SK-N-SH (cell line): ENCODE measurements around the gene CASZ1.

Experiments used
- ELF1 ChIP-seq: IDR thresholded peaks from 2 replicates; pipeline ENCODE4 v1.4.0; 2012
- FOXJ3 ChIP-seq: sonication (generic); formaldehyde crosslinking; IDR thresholded peaks from 2 replicates; pipeline ENCODE4 v1.5.1; 2020; ENCODE audit warnings: mild to moderate bottlenecking, missing genetic modification reagents
- FOXM1 ChIP-seq: IDR thresholded peaks from 2 replicates; pipeline ENCODE4 v1.4.0; 2012; ENCODE audit warnings: low read depth, mild to moderate bottlenecking
- GABPA ChIP-seq: IDR thresholded peaks from 2 replicates; pipeline ENCODE4 v1.4.0; 2012; ENCODE audit warnings: low read depth, mild to moderate bottlenecking
- GATA2 ChIP-seq: sonication (generic); formaldehyde crosslinking; IDR thresholded peaks from 2 replicates; pipeline ENCODE4 v1.5.0; 2020; ENCODE audit warnings: mild to moderate bottlenecking, missing genetic modification reagents
- MEF2A ChIP-seq: IDR thresholded peaks from 2 replicates; pipeline ENCODE4 v1.4.0; 2012; ENCODE audit warnings: low read depth, borderline replicate concordance
- MXI1 ChIP-seq: IDR thresholded peaks from 2 replicates; pipeline ENCODE4 v1.6.1; 2012; ENCODE audit warnings: mild to moderate bottlenecking, low read depth, low read length, improper control_type of control experiment
- RXRA ChIP-seq: IDR thresholded peaks from 2 replicates; pipeline ENCODE4 v1.4.0; 2012; ENCODE audit warnings: low read depth, mild to moderate bottlenecking, borderline replicate concordance
- SIN3A ChIP-seq: IDR thresholded peaks from 2 replicates; pipeline ENCODE4 v1.6.1; 2012; ENCODE audit warnings: low read depth, mild to moderate bottlenecking, low read length, moderate library complexity, borderline replicate concordance
- YY1 ChIP-seq: IDR thresholded peaks from 2 replicates; pipeline ENCODE4 v1.4.0; 2012; ENCODE audit warnings: low read depth, mild to moderate bottlenecking
- TF ChIP-seq, protein P1 (sequence below): fragments of 200-600 bp; sonication (generic); IDR thresholded peaks from 2 replicates; pipeline ENCODE4 v1.6.1; 2017; ENCODE audit warnings: antibody characterized with exemption, mild to moderate bottlenecking, moderate library complexity
- TF ChIP-seq, protein P2 (sequence below): IDR thresholded peaks from 2 replicates; pipeline ENCODE4 v1.6.1; 2012; ENCODE audit warnings: mild to moderate bottlenecking, low read depth, low read length, moderate library complexity

DNA sequence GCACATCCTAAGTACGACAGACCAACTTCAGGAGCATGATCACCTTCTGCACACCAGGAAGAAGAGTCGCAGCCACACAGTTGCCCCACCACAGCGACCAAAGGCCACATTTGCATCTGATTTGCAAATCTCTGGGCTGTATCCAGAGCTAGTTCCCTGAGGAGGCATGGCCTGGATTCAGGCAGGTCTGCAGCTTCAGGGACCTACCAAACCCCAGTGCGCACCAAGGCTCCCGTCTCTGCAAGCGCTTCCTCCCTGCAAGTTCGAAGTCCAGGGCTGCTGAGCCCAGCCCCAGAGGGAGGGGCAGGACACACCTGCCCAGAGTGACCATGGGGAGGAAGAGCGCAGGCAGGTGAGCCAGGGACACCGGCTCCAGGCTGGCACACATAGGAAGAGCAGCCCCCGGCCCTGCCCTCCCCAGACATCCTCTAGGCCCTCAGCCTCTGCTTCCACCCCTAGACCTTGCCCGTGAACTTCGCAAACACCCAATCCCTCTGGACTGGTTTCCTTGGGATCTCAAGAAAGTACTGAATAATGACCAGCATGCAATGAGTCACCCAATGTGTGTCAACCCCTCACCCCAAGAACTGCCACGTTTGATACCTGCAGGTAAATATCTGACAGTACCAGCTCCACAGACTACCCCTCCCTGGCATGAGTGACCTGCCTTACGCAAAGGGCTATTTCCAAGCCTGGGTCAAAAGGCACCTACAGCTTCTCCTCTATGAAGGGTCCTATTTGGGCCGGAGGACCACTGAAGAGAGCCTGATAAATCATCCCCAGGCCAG, 36.8 kb downstream of the CASZ1 start:
- TF ChIP-seq YY1, result no peak
- no peak for TF ChIP-seq MEF2A
- TF ChIP-seq MXI1, result no peak
- TF ChIP-seq, protein P1, sequence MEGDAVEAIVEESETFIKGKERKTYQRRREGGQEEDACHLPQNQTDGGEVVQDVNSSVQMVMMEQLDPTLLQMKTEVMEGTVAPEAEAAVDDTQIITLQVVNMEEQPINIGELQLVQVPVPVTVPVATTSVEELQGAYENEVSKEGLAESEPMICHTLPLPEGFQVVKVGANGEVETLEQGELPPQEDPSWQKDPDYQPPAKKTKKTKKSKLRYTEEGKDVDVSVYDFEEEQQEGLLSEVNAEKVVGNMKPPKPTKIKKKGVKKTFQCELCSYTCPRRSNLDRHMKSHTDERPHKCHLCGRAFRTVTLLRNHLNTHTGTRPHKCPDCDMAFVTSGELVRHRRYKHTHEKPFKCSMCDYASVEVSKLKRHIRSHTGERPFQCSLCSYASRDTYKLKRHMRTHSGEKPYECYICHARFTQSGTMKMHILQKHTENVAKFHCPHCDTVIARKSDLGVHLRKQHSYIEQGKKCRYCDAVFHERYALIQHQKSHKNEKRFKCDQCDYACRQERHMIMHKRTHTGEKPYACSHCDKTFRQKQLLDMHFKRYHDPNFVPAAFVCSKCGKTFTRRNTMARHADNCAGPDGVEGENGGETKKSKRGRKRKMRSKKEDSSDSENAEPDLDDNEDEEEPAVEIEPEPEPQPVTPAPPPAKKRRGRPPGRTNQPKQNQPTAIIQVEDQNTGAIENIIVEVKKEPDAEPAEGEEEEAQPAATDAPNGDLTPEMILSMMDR, result no peak
- no peak for TF ChIP-seq RXRA
- TF ChIP-seq, protein P2, sequence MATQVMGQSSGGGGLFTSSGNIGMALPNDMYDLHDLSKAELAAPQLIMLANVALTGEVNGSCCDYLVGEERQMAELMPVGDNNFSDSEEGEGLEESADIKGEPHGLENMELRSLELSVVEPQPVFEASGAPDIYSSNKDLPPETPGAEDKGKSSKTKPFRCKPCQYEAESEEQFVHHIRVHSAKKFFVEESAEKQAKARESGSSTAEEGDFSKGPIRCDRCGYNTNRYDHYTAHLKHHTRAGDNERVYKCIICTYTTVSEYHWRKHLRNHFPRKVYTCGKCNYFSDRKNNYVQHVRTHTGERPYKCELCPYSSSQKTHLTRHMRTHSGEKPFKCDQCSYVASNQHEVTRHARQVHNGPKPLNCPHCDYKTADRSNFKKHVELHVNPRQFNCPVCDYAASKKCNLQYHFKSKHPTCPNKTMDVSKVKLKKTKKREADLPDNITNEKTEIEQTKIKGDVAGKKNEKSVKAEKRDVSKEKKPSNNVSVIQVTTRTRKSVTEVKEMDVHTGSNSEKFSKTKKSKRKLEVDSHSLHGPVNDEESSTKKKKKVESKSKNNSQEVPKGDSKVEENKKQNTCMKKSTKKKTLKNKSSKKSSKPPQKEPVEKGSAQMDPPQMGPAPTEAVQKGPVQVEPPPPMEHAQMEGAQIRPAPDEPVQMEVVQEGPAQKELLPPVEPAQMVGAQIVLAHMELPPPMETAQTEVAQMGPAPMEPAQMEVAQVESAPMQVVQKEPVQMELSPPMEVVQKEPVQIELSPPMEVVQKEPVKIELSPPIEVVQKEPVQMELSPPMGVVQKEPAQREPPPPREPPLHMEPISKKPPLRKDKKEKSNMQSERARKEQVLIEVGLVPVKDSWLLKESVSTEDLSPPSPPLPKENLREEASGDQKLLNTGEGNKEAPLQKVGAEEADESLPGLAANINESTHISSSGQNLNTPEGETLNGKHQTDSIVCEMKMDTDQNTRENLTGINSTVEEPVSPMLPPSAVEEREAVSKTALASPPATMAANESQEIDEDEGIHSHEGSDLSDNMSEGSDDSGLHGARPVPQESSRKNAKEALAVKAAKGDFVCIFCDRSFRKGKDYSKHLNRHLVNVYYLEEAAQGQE, result no peak
- no peak for TF ChIP-seq GABPA
- TF ChIP-seq GATA2, result no peak
- TF ChIP-seq ELF1, result no peak
- TF ChIP-seq FOXJ3 (CRISPR knock-in tag), result no peak
- no peak for TF ChIP-seq FOXM1
- TF ChIP-seq SIN3A, result no peak
